CD4-positive, CD25-positive, alpha-beta regulatory T cell (primary cell): ENCODE data around the gene KCNE1. TPM values are rescaled to one million over a fixed set of nuclear protein-coding genes. Genes with fewer than 3 reads are reported as not detected.
A peak's percentile ranks its signal among the peaks of the same experiment; 100 is the strongest.

Source experiments
- ATAC-seq, 2 donors: fragments of 150-1000 bp; cut with Tn5 transposase; one replicate each; pipeline ENCODE4 v1.10.0; 2021; ENCODE audit warnings: low read depth in 2 of 2, moderate number of reproducible peaks in 2 of 2, moderate library complexity in 1 of 2
- DNase-seq, 3 donors: peaks; one replicate each; pipeline versions ENCODE4 v3.0.0 to v3.0.0-alpha.2; 2012 to 2022; ENCODE audit warnings: mixed read lengths in 1 of 3
- H3K27ac ChIP-seq: one replicate; pipeline ENCODE4 v1.7.0; 2013; ENCODE audit warnings: mild to moderate bottlenecking, low read length; ENCODE audit not compliant: insufficient read depth, poor library complexity, severe bottlenecking
- H3K27me3 ChIP-seq: one replicate; pipeline ENCODE4 v1.7.0; 2013; ENCODE audit warnings: low read length; ENCODE audit not compliant: control insufficient read depth, insufficient read depth
- H3K36me3 ChIP-seq: one replicate; pipeline ENCODE4 v1.7.0; 2013; ENCODE audit warnings: mild to moderate bottlenecking, low read length, moderate library complexity; ENCODE audit not compliant: control insufficient read depth, insufficient read depth
- H3K4me1 ChIP-seq: 2 replicates; pipeline ENCODE4 v1.7.0; 2013; ENCODE audit warnings: mild to moderate bottlenecking, low read length; ENCODE audit not compliant: insufficient read depth, control insufficient read depth, poor library complexity, severe bottlenecking
- H3K4me3 ChIP-seq: one replicate; pipeline ENCODE4 v1.7.0; 2013; ENCODE audit warnings: low read depth, mild to moderate bottlenecking, low read length, moderate library complexity
- H3K9me3 ChIP-seq, 2 experiments: 1 replicate in 1 of 2; 2 replicates in 1 of 2; pipeline ENCODE4 v1.7.0; 2013; ENCODE audit warnings: low read length in 2 of 2, mild to moderate bottlenecking in 1 of 2, moderate library complexity in 1 of 2; ENCODE audit not compliant: control insufficient read depth in 2 of 2
- H3K27ac Mint-ChIP-seq, 3 donors: one replicate each; pipeline ENCODE4 v1.8.0; 2020 to 2022; ENCODE audit warnings: mild to moderate bottlenecking in 3 of 3, mixed read lengths in 3 of 3, moderate library complexity in 2 of 3
- H3K27me3 Mint-ChIP-seq: one replicate; pipeline ENCODE4 v1.8.0; 2022; ENCODE audit warnings: mild to moderate bottlenecking, mixed read lengths
- H3K36me3 Mint-ChIP-seq: one replicate; pipeline ENCODE4 v1.8.0; 2020; ENCODE audit warnings: mixed read lengths
- H3K4me1 Mint-ChIP-seq, 4 donors: one replicate each; pipeline ENCODE4 v1.8.0; 2020 to 2022; ENCODE audit warnings: mixed read lengths in 4 of 4, mild to moderate bottlenecking in 1 of 4
- H3K4me3 Mint-ChIP-seq, 4 donors: one replicate each; pipeline ENCODE4 v1.8.0; 2020 to 2022; ENCODE audit warnings: mild to moderate bottlenecking in 4 of 4, mixed read lengths in 4 of 4, moderate library complexity in 3 of 4
- H3K9me3 Mint-ChIP-seq, 7 donors: one replicate each; pipeline ENCODE4 v1.8.0; 2020 to 2022; ENCODE audit warnings: mixed read lengths in 7 of 7, mild to moderate bottlenecking in 3 of 7, moderate library complexity in 2 of 7
- polyA plus RNA-seq, 4 donors: library from polyadenylated mRNA; unstranded; fragments of 300-500 nt; fragmentation: Illumina TruSeq; gene quantifications; one replicate each; pipeline ENCODE4 v1.2.3, GENCODE V29; 2021
- total RNA-seq: library from RNA; stranded (reverse); gene quantifications from one replicate; pipeline ENCODE4 v1.2.3, GENCODE V29; 2022

Gene KCNE1
- total and polyA plus RNA-seq, 5 donors from 2014 or later: 0.49 TPM; not detected in 4

- Histone ChIP-seq H3K27me3 (no peaks in the 10 kb centered on the region), H3K36me3 (no peaks in the 10 kb centered on the region), H3K4me3 (no peak overlapping the region), H3K4me1 (no peaks in the 10 kb centered on the region), H3K27ac (no peak overlapping the region), H3K9me3 (no peaks in the 10 kb centered on the region)
- peaks cover 0 to 2% (median 0%) of the 10 kb centered on the region in 7 donors for H3K9me3 Mint-ChIP-seq
- peaks cover 0 to 12% (median 4%) of the 10 kb centered on the region in 4 donors for H3K4me1 Mint-ChIP-seq
- H3K4me3 Mint-ChIP-seq: no peak overlapping the region
- DNase-seq (no peak), ATAC-seq (no peak)
- H3K27me3 Mint-ChIP-seq: no peaks in the 10 kb centered on the region
- no peaks in the 10 kb centered on the region for H3K36me3 Mint-ChIP-seq
- H3K27ac Mint-ChIP-seq: peak overlapping the region in 1 of 3 donors; percentile 22
Measured at GRCh38 chr21:34533938-34534337, 21.9 kb upstream of the KCNE1 start.

- H3K9me3 ChIP-seq: no peaks in the 10 kb centered on the region
- H3K4me3 Mint-ChIP-seq: no peak overlapping the region
- H3K27me3 ChIP-seq: no peaks in the 10 kb centered on the region
- peaks cover 4 to 13% (median 10%) of the 10 kb centered on the region in 4 donors for H3K4me1 Mint-ChIP-seq
- no peak overlapping the region for H3K27ac ChIP-seq
- H3K36me3 ChIP-seq: no peaks in the 10 kb centered on the region
- no peaks in the 10 kb centered on the region for H3K27me3 Mint-ChIP-seq
- H3K9me3 Mint-ChIP-seq: peaks cover 0 to 4% (median 0%) of the 10 kb centered on the region in 7 donors
- ATAC-seq (no peak), DNase-seq (no peak)
- no peaks in the 10 kb centered on the region for H3K36me3 Mint-ChIP-seq
- H3K4me3 ChIP-seq: no peak overlapping the region
- peaks cover 10% of the 10 kb centered on the region for H3K4me1 ChIP-seq
- no peak overlapping the region for H3K27ac Mint-ChIP-seq
Measured at GRCh38 chr21:34531399-34531798, 19.4 kb upstream of the KCNE1 start.

GRCh38 chr21:34530261-34530660, 18.3 kb upstream of the KCNE1 start:
- no peak overlapping the region for H3K27ac Mint-ChIP-seq
- Histone ChIP-seq H3K27ac (no peak overlapping the region), H3K4me1 (peaks cover 12% of the 10 kb centered on the region), H3K9me3 (no peaks in the 10 kb centered on the region), H3K27me3 (no peaks in the 10 kb centered on the region), H3K4me3 (no peak overlapping the region), H3K36me3 (no peaks in the 10 kb centered on the region)
- no peaks in the 10 kb centered on the region for H3K36me3 Mint-ChIP-seq
- no peak overlapping the region for H3K4me3 Mint-ChIP-seq
- ATAC-seq (no peak), DNase-seq (no peak)
- H3K9me3 Mint-ChIP-seq: peaks cover 0 to 4% (median 0%) of the 10 kb centered on the region in 7 donors
- H3K27me3 Mint-ChIP-seq: no peaks in the 10 kb centered on the region
- peaks cover 5 to 17% (median 12%) of the 10 kb centered on the region in 4 donors for H3K4me1 Mint-ChIP-seq

GRCh38 chr21:34528131-34528561, 16.1 kb upstream of the KCNE1 start:
- Histone ChIP-seq H3K9me3 (no peaks in the 10 kb centered on the region), H3K27me3 (no peaks in the 10 kb centered on the region), H3K27ac (no peak overlapping the region), H3K36me3 (no peaks in the 10 kb centered on the region), H3K4me1 (peaks cover 12% of the 10 kb centered on the region), H3K4me3 (no peak overlapping the region)
- Mint-ChIP-seq H3K36me3 (no peaks in the 10 kb centered on the region), H3K4me1 (peaks cover 5 to 17% (median 15%) of the 10 kb centered on the region in 4 donors), H3K27ac (no peak overlapping the region), H3K4me3 (no peak overlapping the region), H3K9me3 (peaks cover 0 to 4% (median 0%) of the 10 kb centered on the region in 7 donors), H3K27me3 (no peaks in the 10 kb centered on the region)
- DNase-seq: no peak
- no peak for ATAC-seq

GRCh38 chr21:34526618-34527290, 14.7 kb upstream of the KCNE1 start:
- H3K4me3 ChIP-seq: peak overlapping the region; percentile 55
- no peaks in the 10 kb centered on the region for H3K9me3 ChIP-seq
- ATAC-seq: peak in 1 of 2 donors; percentile 47
- H3K9me3 Mint-ChIP-seq: peaks cover 0 to 4% (median 0%) of the 10 kb centered on the region in 7 donors
- peak in 1 of 3 donors; percentile 42 for DNase-seq
- H3K4me1 ChIP-seq: peaks cover 12% of the 10 kb centered on the region
- peaks cover 5 to 17% (median 15%) of the 10 kb centered on the region in 4 donors for H3K4me1 Mint-ChIP-seq
- no peaks in the 10 kb centered on the region for H3K27me3 ChIP-seq
- peak overlapping the region; percentile 1 for H3K27ac ChIP-seq
- H3K27ac Mint-ChIP-seq: peak overlapping the region in 1 of 3 donors; percentile 92
- H3K27me3 Mint-ChIP-seq: no peaks in the 10 kb centered on the region
- H3K4me3 Mint-ChIP-seq: peak overlapping the region; percentile 3 to 93 (median 78)
- no peaks in the 10 kb centered on the region for H3K36me3 ChIP-seq
- peaks cover 10% of the 10 kb centered on the region for H3K36me3 Mint-ChIP-seq

- peaks cover 15% of the 10 kb centered on the region for H3K36me3 Mint-ChIP-seq
- H3K27ac Mint-ChIP-seq: peak overlapping the region in 1 of 3 donors; percentile 92
- Histone ChIP-seq H3K4me3 (peak overlapping the region; percentile 55), H3K36me3 (no peaks in the 10 kb centered on the region), H3K27ac (peak overlapping the region; percentile 1), H3K4me1 (peaks cover 12% of the 10 kb centered on the region), H3K9me3 (no peaks in the 10 kb centered on the region), H3K27me3 (no peaks in the 10 kb centered on the region)
- no peak for DNase-seq
- peak in 1 of 2 donors; percentile 16 for ATAC-seq
- peaks cover 0 to 4% (median 0%) of the 10 kb centered on the region in 7 donors for H3K9me3 Mint-ChIP-seq
- peaks cover 5 to 17% (median 15%) of the 10 kb centered on the region in 4 donors for H3K4me1 Mint-ChIP-seq
- peak overlapping the region; percentile 3 to 93 (median 78) for H3K4me3 Mint-ChIP-seq
- no peaks in the 10 kb centered on the region for H3K27me3 Mint-ChIP-seq
Measured at GRCh38 chr21:34526241-34526617, 14.2 kb upstream of the KCNE1 start.

GRCh38 chr21:34524646-34525601, 12.9 kb upstream of the KCNE1 start:
- Histone ChIP-seq H3K4me1 (peaks cover 12% of the 10 kb centered on the region), H3K27ac (no peak overlapping the region), H3K36me3 (peaks cover 3% of the 10 kb centered on the region), H3K4me3 (no peak overlapping the region), H3K9me3 (no peaks in the 10 kb centered on the region), H3K27me3 (no peaks in the 10 kb centered on the region)
- no peak for DNase-seq
- Mint-ChIP-seq H3K27me3 (no peaks in the 10 kb centered on the region), H3K27ac (no peak overlapping the region), H3K4me3 (peak overlapping the region in 1 of 4 donors; percentile 7), H3K4me1 (peaks cover 5 to 16% (median 15%) of the 10 kb centered on the region in 4 donors), H3K36me3 (peaks cover 22% of the 10 kb centered on the region), H3K9me3 (peaks cover 0 to 4% (median 0%) of the 10 kb centered on the region in 7 donors)
- no peak for ATAC-seq
